Cerebellar cortex (tissue), 1 donor: ENCODE data around the gene SLC12A8.

Source experiments
- DNase-seq: peaks from one replicate; pipeline ENCODE4 v3.0.0-alpha.2; 2015; ENCODE audit warnings: low spot score

SLC12A8 gene

DNA sequence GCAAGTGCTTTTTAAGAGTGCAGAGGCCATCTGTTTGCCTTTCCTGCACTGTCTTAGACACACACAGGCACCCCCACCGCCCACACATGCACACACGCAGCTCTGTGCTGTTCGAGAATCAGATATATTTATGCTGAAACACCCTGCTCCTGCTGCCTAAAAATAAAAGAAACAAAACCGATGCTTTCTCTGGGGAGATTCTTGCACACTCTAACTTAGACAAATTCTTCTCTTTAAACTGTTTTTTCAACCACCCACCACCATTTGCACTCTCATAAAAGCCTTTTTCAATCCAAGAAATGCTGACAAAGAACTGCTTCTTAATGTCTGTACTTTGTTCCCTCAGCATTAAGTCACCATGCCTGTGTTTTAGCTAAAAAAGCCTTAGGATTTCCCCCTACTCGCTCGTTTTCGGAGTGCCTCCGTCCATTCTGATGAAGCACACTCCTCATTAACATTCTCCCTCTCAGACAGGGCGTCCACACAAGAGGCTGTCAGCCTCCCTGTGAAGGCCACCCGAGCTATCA, 26.2 kb downstream of the SLC12A8 start:
- DNase-seq, result no peak

DNA sequence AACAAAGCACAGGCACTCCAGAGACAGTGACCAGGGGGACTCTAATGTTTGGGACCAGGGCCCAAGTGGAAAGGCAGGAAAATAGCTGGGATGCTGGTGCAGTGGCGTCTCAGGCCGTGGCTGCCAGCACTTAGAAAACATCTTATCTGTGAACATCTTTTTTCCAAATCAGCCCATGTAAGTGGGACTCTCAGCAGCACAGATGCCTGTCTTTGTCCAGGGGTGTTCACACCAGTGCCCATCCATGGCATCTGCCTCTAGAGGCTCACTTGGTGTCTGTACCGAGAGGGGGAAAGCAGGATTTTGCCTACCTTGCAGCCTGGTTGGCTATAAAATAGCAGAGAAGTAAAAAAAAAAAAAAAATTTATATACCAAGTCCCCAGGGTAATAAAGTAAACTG, 26.7 kb downstream of the SLC12A8 start:
- DNase-seq, result no peak

DNA sequence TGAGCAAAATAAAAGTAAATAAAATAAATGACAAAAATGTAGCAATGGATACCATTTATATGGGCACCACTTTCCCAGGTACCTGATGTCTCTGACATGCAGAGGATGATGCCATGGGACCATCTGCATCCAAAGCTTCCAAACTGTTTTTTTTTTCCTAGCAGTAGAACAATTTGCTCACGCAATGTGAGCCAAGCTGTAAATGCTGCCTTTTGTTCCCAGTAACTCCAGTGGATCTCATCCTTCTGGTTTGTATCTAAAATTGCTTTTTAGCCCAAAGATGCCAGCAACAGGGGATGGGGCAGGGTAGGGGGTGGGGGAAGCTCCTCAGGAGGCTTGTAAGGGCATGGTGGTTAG, 32.7 kb downstream of the SLC12A8 start:
- no peak for DNase-seq

DNA sequence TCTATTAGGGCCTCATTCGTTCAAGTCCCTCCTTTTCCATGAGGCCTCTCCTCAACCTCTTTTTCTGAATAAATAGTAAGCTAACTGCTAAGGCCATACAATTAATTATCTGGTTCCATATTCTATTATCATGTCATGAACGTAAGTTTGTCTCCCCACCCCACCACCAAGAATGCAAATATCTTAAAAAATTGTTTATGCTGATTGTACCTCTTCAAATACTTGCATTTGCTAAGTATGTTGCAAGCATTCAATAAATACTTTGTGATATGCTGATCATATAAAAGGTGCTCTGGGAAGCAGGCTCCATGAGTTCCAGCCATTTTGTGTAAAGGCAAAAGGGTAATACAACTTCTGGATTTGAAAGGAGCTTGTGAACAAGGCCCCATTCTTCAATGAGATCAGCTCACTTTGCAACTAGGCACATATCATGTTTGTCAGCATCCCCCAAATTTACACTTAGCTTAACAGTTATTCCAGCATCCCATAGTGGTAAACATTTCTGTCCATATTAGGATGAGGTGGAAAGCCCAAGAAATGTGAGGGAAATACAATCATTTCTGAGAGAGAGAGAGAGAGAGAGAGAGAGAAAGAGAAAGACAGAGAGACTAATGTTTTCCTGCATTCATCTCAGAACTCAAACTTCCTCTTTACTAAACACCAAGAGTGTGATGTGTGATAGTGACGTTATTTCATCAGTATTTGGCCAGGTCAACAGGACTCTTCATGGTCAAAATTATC, 33.2 kb downstream of the SLC12A8 start:
- DNase-seq, result no peak

DNA sequence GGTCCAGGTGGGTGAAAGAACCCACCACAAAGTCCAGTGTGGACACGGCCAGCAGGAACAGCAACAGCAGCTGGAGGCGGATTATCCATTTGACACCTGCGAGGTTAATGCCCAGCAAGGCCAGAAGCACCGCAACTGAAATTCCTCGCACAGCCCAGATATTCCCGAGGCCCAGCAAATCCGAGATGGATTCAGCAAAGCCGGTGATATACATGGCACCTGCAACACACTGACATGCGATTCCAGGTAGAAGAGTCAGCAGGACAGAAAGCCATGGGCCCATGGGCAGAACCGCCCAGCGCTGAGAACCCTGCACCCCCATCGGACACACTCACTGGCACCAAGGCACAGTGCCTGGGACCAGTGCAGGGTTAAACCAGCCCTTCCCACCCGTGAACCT, 34.8 kb downstream of the SLC12A8 start:
- no peak for DNase-seq

DNA sequence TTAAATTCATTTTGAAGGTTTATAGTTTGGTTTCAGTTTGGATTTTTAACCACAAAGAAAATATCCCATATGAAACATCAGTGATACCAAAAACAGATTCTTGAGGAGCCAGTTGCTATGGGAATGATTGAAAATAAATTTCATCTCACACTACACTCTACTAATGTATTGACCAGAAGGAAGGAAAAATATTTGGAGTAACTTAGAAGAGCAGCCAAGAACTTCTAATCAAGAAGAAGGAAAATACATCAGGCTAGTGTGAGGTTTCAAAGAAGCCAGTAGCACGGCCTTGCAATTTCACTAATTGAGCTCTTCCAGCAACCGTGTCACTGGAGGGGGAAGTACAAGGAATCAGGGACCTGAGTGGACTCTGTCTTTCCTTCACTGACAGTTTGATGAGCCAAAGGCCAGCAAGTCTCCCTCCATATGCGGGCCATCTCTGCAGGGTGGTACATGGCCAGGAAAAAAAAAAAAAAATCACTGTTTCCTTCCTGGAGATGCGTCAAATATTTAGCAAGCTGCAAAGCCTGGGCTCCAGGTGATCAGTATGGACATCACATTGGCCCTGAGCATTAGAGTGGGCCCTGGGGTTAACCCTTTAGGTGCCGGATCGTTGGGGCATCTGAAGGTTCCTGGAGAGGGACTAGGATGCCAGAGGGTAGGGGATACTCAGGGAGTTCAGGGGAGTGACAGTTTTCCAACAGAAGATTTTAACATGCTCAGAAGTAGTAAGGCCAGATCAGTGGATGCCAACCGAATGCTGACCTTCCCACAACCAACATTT, 37.1 kb downstream of the SLC12A8 start:
- DNase-seq, result no peak

DNA sequence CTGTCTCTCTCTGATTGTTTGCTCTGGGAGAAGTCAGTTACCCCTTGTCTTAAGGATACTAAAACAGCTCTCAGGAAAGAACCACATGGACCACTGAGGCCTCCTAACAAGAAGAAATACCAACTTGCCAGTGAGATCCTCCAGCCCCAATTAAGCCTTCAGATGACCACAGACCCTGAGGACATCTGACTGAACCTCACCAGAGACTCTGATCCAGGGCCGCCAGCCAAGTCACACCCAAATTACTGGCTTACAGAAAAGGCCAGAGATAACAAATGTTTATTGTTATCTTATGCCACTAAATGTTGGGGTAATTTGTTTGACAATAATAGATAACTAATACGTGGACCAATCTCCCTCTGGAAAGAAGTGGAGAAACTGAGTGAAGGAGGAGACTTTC, 40.2 kb downstream of the SLC12A8 start:
- DNase-seq, result no peak

DNA sequence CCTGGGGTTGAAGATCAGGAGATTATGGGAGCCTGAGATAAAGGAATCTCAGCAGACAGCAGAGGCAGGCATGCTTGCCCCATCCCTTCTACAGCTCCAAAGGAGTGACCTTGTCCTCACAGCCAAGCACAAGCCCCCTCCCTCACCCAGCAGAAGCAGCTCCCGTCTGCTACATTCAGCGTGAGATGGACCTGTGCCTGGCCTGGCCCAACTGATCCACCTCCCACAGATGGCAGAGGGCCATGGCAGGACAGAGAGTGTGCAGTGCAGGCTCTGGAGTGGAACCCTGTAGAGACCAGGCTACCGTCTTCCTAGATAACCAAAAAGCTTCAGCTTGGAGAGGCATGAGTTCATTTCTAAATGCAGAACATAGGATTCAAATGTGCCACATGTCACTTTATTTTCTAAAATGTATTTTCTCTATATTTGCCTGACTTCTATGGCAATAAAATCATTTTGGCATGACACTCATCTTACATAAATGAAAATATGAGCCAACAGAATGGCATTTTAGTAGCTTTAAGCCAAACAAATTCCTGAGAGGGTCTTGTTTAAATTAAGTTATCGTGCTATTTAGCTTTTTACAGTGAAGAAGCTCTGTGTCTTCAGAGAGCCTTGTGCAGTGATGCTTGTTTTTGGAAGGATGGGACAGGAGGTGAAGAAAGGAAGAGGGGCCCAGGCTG, 43.7 kb downstream of the SLC12A8 start:
- peak; percentile 41 for DNase-seq

DNA sequence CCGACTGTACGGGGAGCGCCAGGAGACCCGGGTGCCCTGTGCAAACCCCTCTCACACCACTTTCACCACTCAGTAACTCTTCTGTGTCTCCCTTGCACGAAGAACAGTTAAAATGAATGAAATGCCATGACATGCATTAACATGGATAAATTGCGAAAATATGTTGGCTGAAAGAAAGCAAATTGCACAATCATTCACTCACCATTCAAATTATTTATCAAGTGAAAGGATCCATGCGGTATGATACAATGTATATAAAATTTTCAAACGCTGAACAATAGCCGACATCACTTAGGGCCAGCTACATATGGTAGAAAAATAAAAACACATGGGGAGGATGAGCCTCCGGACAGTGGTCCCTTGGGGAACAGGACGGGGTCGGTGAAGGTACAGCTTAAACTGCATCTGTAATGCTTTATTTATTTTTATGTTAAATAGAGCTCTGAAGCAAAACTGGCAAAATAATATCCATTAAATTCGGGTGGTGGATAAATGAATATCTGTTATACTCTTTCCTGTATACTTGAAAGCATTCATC, 45.9 kb downstream of the SLC12A8 start:
- DNase-seq, result no peak

DNA sequence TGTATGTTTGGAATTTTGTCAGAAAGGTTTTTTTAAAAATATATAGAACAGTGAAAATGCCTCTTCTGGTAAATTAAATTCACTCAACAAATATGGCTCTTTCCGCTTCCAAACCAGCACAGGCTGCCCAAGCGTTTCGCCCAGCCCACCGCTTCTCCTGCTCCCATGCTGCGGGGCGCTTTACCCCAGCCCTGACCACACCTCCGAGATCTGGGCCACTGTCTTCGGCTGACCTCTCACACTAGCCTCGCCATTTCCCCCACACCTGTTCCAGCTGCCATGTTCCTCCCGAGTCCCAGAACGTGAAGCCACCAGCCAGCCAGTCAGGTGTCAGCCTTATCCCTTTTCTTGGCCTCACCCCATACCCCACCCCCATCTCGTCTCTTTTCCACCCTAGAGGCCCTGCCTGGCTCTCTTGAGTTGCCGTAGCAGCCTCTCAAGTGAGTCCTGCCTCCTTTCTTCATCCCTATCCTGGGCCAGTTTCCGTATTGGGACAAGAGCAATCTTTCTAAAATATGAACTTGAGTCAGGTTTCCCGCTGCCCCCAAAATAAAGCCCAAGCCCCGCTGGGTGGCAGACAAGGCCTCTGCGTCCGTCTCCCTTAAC, 46.5 kb downstream of the SLC12A8 start:
- DNase-seq, result no peak

DNA sequence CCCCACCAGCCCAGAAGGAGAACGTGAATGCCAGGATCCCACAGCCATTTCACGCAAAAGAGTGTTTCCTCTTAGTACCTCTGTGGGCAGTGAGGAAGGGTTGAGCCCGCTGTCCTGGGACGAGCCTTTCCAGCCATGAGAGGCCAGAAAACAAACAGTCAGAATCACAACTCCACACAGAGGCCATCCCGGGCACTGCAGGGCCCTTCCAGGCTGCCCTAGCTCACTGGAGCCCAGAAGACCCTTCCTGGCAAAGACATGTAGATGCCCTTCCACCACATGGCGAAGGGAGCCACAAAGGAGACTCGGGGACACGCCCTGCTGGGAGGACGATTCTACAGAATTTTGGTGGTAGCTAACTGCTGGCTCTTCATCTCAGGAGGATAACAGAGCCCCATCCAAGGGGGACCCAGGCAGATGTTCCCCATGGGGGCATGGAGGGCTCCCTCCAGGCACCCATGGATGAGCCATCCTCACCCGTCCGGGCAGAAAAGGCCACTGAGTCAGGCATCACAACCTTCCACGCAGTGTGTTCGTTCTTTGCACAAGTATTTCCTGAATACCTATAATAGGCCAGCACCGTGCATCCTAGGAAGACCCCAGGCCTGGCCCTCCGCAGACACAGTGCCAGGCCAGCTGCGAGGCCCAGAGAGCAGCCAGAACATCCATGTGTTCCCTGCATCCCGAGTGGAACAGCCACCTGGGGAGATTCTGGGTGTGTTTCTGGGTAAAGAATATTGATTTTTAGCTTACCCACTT, 47.2 kb downstream of the SLC12A8 start:
- DNase-seq, result peak; percentile 10

DNA sequence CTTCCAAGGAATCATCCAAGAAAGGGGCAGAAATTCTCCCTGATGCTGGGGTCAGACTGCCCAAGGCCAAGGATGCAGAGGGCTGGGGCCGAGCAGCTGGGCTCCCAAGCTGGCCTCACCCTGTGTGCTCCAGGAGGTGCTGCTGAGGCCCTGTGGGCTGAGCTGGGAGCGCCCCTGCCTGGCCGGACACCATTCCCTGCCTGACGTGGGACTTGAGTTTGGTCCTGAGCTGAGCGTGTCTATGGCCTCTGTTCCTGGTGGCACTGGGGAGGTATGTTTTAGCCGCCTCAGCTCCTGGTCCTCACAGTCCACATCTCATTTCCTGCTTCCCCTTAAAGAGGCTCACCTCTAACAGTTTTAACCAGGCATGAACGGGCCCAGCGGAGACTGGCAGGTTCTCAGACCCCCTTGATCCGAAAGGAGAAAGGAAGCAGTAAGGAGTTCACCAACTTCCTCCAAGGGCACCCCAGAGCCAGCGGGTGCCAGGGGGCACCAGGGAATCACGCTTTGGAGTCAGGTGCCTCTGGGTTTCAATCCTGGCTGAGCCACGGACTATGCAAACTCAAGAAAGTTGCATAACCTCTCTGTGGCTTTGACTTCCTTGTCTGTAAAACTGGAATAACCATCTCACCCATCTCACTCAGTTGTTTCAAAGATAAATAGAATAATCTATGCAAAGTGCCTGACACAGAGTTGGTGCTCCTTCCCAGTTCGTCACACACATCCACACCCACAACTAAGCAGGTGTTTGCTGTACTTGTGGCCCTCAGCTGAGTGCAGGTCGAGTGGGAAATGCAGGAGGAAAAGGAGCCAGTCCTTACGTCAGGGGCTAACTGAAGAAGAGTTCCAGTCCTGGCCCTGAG, 48.6 kb downstream of the SLC12A8 start:
- no peak for DNase-seq

DNA sequence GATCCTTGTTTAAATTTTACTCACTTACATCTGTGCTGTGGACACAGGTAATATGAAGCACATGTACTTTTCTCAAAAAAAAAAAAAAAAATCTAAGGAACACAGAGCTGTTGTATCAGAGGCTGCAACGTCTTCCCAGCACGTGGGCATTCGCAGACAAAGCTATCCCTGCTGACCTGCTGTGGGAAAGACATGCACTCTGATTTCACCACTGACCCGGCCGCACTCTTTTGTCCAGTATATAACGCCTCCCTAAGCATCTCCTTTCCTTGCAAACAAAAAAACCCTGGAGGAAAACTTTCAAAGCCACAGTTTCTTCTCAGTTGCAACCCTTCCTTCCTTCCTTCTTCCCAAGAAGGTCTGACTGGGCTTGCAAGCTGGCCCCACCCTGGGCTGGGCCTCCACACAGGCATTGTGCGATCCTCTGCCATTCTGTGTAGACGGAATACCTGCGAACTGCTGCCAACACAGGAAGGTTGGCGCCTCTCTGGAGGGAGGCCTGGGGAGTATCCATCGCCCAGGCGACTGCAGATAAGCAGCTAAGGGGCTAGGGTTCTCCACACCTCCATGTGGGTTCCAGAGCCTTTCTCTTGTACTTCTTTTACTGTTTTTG, 50.8 kb downstream of the SLC12A8 start:
- DNase-seq, result no peak

DNA sequence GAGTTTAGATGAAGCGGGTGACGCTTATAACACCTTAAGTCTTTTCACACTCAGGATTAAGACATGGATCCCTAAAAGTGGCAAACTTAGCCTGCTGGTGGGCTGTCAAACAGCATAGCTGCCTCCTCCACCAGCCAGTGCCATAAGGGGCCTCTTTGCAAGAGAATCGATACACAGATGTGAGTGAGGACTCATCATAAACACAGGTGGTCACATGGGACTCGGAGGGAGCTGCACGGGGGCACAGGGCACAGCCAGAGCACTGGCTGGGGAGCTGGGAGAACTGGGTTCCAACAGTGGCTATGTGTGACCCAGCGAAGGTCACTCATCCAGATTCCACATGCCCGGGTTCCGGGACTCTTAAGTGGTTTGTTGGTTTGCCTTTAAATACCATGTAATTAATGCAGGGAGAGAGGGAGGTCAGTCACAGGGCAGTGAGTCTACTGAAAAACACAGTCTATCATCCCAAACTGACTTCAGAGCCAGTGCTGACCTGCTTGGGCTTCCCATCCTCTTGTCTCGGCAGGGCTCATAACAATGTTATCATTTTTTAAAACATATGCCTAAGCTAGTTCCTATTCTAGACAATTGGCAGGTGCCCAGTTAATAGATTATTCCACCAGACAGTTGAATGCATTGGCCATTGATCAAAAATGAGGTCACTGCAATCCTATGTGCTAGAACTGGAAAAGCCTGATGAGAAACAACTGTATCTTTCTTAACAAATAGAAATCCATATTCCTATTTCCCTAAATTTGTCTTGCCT, 51.8 kb downstream of the SLC12A8 start:
- no peak for DNase-seq

DNA sequence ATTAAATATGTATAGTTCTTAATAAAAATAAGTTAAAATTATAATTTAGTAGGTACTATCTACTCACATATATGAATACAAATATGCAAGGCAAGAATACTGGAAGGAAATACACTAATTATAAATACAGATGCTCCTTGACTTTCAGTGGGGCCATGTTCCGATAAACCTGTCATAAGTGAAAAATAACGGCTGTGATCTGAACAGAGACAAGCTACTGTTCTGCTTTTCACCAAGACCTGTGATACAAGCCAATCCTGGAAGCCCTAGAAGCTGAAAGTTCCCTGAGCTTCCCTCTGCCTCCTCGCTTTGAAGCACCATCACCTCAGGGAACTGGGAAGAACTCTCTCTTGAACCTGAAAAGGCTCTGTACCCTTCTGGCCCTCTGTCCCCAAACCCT, 55.4 kb downstream of the SLC12A8 start:
- DNase-seq, result no peak

DNA sequence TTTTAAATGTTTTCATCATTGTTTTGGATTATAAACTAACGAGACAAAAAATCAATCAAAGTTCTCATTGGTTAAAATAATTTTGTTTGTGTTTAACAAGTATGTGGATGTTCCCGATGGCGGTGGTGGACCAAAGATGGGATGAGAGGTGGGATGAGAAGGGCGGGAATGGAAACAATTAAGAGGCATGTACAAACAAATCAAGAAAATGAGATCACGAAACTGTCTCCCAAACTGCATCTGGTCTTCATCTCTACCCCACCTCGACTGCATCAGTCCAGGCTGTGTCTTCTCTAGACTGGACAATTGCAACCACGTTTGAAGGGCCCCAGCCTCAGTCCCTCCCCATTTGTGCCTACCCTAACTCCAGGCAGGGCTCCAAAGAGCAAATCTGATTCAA, 56.1 kb downstream of the SLC12A8 start:
- DNase-seq, result no peak

DNA sequence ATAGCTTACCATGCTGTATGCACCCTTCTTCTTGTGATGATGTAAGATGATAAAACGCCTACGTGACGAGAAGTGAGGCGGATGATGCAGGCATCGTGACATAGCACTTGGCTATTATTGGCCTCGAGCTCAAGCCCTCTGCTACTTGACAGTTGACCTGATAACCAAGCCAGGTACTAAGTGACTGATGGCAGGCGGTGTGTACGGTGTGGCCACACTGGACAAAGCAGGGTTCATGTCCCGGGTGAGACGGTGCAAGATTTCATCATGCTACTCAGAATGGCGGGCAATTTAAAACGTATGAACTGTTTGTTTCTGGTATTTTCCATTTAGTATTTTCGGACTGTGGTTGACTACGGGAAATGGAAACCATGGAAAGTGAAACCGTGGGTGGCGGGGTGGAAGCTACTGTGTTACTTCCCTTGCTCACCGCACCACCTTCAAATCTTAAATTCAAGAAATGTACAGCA, 57.7 kb downstream of the SLC12A8 start:
- DNase-seq, result no peak

DNA sequence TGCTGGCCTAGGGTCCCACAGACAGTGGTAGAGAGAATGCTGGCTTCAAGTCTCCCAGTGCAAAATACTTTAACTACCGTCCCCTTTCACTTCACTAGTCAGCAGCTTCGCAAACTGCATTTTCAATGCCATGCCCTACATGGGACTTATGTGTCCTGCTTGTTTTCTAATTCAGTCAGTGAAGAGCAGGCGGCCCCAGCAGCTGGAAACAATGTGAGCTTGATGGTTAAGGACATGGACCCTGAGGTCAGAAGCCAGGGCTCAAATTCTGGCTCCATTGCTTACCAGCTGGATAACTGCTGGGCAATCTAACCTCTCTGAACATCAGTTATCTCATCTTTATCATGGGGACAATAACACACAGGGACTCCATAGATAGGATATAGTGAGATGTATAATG, 58.4 kb downstream of the SLC12A8 start:
- no peak for DNase-seq

DNA sequence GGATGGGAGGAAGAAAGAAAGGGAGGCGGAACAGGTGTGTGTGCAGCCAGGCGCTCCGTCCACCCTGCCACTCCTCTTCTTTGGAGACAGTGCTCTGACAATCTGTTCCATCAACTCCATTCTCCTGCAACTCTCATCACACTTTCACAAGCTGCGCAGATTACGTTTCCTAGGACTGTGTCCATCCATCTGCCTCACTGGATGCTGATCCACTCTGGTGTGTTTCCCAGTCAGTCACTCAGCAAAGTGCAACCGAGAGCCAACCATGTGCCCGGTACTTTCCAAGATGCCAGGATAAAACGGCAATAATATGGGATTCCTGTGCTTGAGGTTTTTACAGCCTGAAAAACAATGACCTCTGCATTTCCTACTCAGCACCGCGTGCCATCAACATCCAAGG, 59.6 kb downstream of the SLC12A8 start:
- no peak for DNase-seq
